PFSK-1 (cell line): ENCODE data around the gene ADAM12.

Experiments used
- FOXP2 ChIP-seq: optimal IDR thresholded peaks from 2 replicates; pipeline ENCODE3; 2011; ENCODE audit warnings: borderline replicate concordance, control low read depth, inconsistent platforms; ENCODE audit not compliant: insufficient read depth; ENCODE audit errors: extremely low read length, extremely low read depth
- POLR2AphosphoS5 ChIP-seq: IDR thresholded peaks from 2 replicates; pipeline ENCODE4 v1.6.1; 2012; ENCODE audit warnings: low read depth, mild to moderate bottlenecking, control low read depth, low read length, moderate library complexity
- SIN3A ChIP-seq: IDR thresholded peaks from 2 replicates; pipeline ENCODE4 v1.6.1; 2012; ENCODE audit warnings: mild to moderate bottlenecking, low read length, moderate library complexity, borderline replicate concordance; ENCODE audit not compliant: insufficient read depth
- TAF1 ChIP-seq: IDR thresholded peaks from 2 replicates; pipeline ENCODE4 v1.6.1; 2012; ENCODE audit warnings: low read length, control low read depth, borderline replicate concordance; ENCODE audit not compliant: insufficient read depth
- TF ChIP-seq, protein P1 (sequence below), 2 experiments: IDR thresholded peaks; 2 replicates each; pipeline versions ENCODE4 v1.6.1 to v1.8.0; 2011 to 2012; ENCODE audit warnings: low read depth in 2 of 2, low read length in 2 of 2, control low read depth in 1 of 2, inconsistent platforms in 1 of 2, mild to moderate bottlenecking in 1 of 2, moderate library complexity in 1 of 2; ENCODE audit not compliant: insufficient read depth in 1 of 2

The ADAM12 gene

GRCh38 chr10:126391192-126391885, 3.1 kb upstream of the ADAM12 start:
- TF ChIP-seq SIN3A = no peak
- no peak for TF ChIP-seq POLR2AphosphoS5
- TF ChIP-seq, protein P1, sequence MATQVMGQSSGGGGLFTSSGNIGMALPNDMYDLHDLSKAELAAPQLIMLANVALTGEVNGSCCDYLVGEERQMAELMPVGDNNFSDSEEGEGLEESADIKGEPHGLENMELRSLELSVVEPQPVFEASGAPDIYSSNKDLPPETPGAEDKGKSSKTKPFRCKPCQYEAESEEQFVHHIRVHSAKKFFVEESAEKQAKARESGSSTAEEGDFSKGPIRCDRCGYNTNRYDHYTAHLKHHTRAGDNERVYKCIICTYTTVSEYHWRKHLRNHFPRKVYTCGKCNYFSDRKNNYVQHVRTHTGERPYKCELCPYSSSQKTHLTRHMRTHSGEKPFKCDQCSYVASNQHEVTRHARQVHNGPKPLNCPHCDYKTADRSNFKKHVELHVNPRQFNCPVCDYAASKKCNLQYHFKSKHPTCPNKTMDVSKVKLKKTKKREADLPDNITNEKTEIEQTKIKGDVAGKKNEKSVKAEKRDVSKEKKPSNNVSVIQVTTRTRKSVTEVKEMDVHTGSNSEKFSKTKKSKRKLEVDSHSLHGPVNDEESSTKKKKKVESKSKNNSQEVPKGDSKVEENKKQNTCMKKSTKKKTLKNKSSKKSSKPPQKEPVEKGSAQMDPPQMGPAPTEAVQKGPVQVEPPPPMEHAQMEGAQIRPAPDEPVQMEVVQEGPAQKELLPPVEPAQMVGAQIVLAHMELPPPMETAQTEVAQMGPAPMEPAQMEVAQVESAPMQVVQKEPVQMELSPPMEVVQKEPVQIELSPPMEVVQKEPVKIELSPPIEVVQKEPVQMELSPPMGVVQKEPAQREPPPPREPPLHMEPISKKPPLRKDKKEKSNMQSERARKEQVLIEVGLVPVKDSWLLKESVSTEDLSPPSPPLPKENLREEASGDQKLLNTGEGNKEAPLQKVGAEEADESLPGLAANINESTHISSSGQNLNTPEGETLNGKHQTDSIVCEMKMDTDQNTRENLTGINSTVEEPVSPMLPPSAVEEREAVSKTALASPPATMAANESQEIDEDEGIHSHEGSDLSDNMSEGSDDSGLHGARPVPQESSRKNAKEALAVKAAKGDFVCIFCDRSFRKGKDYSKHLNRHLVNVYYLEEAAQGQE (IDR thresholded peaks at IDR 0.05; ENCODE audit: insufficient read depth in 1 of 2, low read depth in 2 of 2, low read length in 2 of 2) = no peak
- no peak for TF ChIP-seq TAF1
- TF ChIP-seq FOXP2 = no peak

DNA sequence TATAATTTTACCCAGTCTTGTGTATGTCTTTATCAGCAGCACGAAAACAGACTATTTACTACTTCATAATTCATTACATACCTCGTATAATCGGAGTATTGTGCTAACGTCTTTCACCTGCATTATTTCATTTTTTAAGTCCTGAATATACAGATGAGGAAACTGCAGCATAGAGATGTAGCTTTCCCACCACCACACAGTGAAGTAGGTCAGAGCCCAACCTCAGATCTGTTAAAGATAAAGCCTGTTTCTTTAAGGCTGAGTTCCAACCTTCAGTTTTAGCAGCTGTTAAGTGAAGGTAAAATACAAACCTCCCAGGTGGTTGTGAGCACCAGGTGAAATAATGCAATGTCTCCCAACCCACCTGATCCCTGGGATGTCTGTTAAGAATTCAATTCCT, 2.0 kb upstream of the ADAM12 start:
- TF ChIP-seq, protein P1 (IDR thresholded peaks at IDR 0.05; ENCODE audit: insufficient read depth in 1 of 2, low read depth in 2 of 2, low read length in 2 of 2) = no peak
- TF ChIP-seq POLR2AphosphoS5 (no peak), FOXP2 (no peak), SIN3A (no peak), TAF1 (no peak)

- TF ChIP-seq, protein P1 (IDR thresholded peaks at IDR 0.05; ENCODE audit: insufficient read depth in 1 of 2, low read depth in 2 of 2, low read length in 2 of 2) = no peak
- TF ChIP-seq TAF1 (no peak), FOXP2 (no peak), POLR2AphosphoS5 (no peak), SIN3A (no peak)
Measured at GRCh38 chr10:126387041-126387921, 996 bp downstream of the ADAM12 start.

- no peak for TF ChIP-seq TAF1
- TF ChIP-seq, protein P1 (IDR thresholded peaks at IDR 0.05; ENCODE audit: insufficient read depth in 1 of 2, low read depth in 2 of 2, low read length in 2 of 2) = no peak
- TF ChIP-seq SIN3A = no peak
- TF ChIP-seq FOXP2 = no peak
- no peak for TF ChIP-seq POLR2AphosphoS5
Measured at GRCh38 chr10:126384269-126384873, 3.9 kb downstream of the ADAM12 start.
